ENCODE results near the gene KCNS3. TPM values are rescaled to one million over a fixed set of nuclear protein-coding genes. Genes with fewer than 3 reads are reported as not detected.

The KCNS3 gene
- total RNA-seq, 6 experiments from 2014 or later: 0.83 to 2.1 (median 1.3) TPM

- Mint-ChIP-seq H3K36me3 (ENCODE audit: low read depth) (no peaks in the 10 kb centered on the region), H3K4me1 (ENCODE audit: low read depth) (peaks cover 6% of the 10 kb centered on the region), H3K27ac (no peak overlapping the region), H3K27me3 (ENCODE audit: insufficient read depth) (peaks cover 2% of the 10 kb centered on the region), H3K4me3 (no peak overlapping the region), H3K9me3 (no peaks in the 10 kb centered on the region)
- TF ChIP-seq CTCF (IDR thresholded peaks at IDR 0.05): peak; percentile 96
- peak; percentile 70 for DNase-seq
Measured at GRCh38 chr2:17851731-17852585, 26.5 kb upstream of the KCNS3 start.

- Mint-ChIP-seq H3K4me1 (ENCODE audit: low read depth) (peaks cover 11% of the 10 kb centered on the region), H3K4me3 (no peak overlapping the region), H3K36me3 (ENCODE audit: low read depth) (no peaks in the 10 kb centered on the region), H3K27me3 (ENCODE audit: insufficient read depth) (no peaks in the 10 kb centered on the region; the same call in 1 of the 2 replicates), H3K27ac (no peak overlapping the region), H3K9me3 (no peaks in the 10 kb centered on the region)
- no peak for DNase-seq
- no peak for TF ChIP-seq CTCF (IDR thresholded peaks at IDR 0.05)
Measured at GRCh38 chr2:17853799-17854198, 24.7 kb upstream of the KCNS3 start.

GRCh38 chr2:17857021-17857420 is 21.4 kb upstream of the KCNS3 start:
- H3K4me3 Mint-ChIP-seq: no peak overlapping the region
- TF ChIP-seq CTCF (IDR thresholded peaks at IDR 0.05): no peak
- H3K9me3 Mint-ChIP-seq: no peaks in the 10 kb centered on the region
- DNase-seq: peak; percentile 3
- no peak overlapping the region for H3K27ac Mint-ChIP-seq
- peaks cover 7% of the 10 kb centered on the region for H3K4me1 Mint-ChIP-seq (ENCODE audit: low read depth)
- no peaks in the 10 kb centered on the region for H3K36me3 Mint-ChIP-seq (ENCODE audit: low read depth)
- peaks cover 6% of the 10 kb centered on the region for H3K27me3 Mint-ChIP-seq (ENCODE audit: insufficient read depth)

- no peak overlapping the region for H3K4me3 Mint-ChIP-seq
- DNase-seq: no peak
- no peaks in the 10 kb centered on the region for H3K36me3 Mint-ChIP-seq (ENCODE audit: low read depth)
- H3K9me3 Mint-ChIP-seq: no peaks in the 10 kb centered on the region
- H3K27ac Mint-ChIP-seq: no peak overlapping the region
- H3K27me3 Mint-ChIP-seq (ENCODE audit: insufficient read depth): peaks cover 10% of the 10 kb centered on the region
- no peak for TF ChIP-seq CTCF (IDR thresholded peaks at IDR 0.05)
- peaks cover 7% of the 10 kb centered on the region for H3K4me1 Mint-ChIP-seq (ENCODE audit: low read depth)
Measured at GRCh38 chr2:17858064-17858463, 20.4 kb upstream of the KCNS3 start.

GRCh38 chr2:17863539-17863938 is 14.9 kb upstream of the KCNS3 start:
- no peak overlapping the region for H3K4me3 Mint-ChIP-seq
- H3K4me1 Mint-ChIP-seq (ENCODE audit: low read depth): no peaks in the 10 kb centered on the region
- H3K27ac Mint-ChIP-seq: no peak overlapping the region
- H3K9me3 Mint-ChIP-seq: no peaks in the 10 kb centered on the region
- no peaks in the 10 kb centered on the region for H3K36me3 Mint-ChIP-seq (ENCODE audit: low read depth)
- peaks cover 10% of the 10 kb centered on the region for H3K27me3 Mint-ChIP-seq (ENCODE audit: insufficient read depth)
- TF ChIP-seq CTCF (IDR thresholded peaks at IDR 0.05): no peak
- DNase-seq: no peak
